Endothelial cell of hepatic sinusoid (primary cell): ENCODE data around the gene RTN4R.

ENCODE experiments used
- in situ Hi-C: cut with HindIII; loops from 2 replicates; pipeline ENCODE4 v1.10.0; 2017; ENCODE audit warnings: low sequenced_read_pairs

Gene RTN4R

GRCh38 chr22:20243537-20244249 lies 24.4 kb downstream of the RTN4R start:
- in situ Hi-C loops, result loop anchor here (5.0 to 10.0 kb wide), 2 partner anchors 71 to 99 kb away; no protein-coding TSS in a partner anchor

DNA sequence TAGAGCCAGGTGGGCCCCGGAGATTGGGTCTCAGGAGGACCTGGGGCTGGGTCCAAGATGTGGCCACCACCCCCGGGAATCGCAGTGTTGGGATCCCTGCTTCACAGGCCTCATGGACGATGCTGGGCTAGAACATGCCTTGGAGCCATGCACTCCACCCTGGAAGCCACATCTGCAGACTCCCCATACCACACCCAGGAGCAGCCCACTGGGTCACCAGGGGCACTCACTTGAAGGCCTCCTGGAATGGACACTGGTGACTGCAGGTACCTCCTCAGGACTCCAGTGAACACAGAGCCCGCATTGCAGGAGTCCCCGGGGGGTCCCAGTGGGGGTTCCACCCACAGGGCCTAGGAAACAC lies 25.0 kb downstream of the RTN4R start:
- in situ Hi-C loops, result loop anchor here (5.0 to 10.0 kb wide), 2 partner anchors 71 to 98 kb away; no protein-coding TSS in a partner anchor

- in situ Hi-C loops, result loop anchor here (5.0 to 10.0 kb wide), 2 partner anchors 70 to 98 kb away; no protein-coding TSS in a partner anchor
Measured at GRCh38 chr22:20242393-20243175, 25.5 kb downstream of the RTN4R start.

DNA sequence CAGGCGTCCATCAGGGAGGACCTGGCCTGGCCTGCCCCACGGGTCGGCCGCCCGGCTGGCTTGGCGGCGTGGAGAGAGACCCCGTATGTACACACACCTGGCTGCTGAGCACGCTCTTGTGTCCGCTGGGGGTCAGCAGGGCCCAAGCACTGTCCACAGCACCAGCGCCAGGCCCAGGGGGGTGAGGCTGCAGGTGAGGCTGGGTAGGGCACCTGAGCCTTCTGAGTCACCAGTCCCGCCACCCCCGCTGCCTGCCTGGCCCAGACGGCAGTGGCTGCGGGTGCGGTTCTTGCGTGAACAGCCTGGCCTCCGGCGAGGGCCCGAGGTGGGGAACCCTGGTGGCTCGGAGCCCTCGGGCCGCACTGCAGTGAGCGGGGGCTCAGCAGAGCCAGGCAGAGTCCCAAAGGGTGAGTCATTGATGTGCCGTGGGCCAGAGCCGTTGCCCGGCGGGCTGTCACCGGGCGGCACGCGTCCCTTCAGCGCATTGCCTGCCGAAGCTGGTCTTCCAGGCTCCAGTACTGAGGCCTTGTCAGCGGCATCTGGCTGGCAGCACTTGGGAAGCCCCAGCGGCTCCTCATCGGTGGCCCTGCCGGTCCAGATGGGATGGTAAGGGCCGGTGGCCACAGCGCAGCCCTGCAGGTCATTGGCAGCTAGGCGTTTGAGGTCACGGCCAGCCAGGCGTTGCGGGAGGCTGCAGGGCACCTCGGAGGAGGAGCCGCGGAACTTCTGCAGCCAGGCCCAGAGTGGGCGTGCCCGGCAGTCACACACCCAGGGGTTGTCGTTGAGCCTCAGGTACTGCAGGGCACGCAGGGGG lies 26.3 kb downstream of the RTN4R start:
- in situ Hi-C loops, result loop anchor here (5.0 to 10.0 kb wide), 2 partner anchors 69 to 97 kb away; no protein-coding TSS in a partner anchor

- in situ Hi-C loops, result loop anchor here (5.0 to 10.0 kb wide), 2 partner anchors 69 to 96 kb away; no protein-coding TSS in a partner anchor
Measured at GRCh38 chr22:20240900-20241299, 27.2 kb downstream of the RTN4R start.

- in situ Hi-C loops, result loop anchor here (5.0 to 10.0 kb wide), 2 partner anchors 68 to 96 kb away; no protein-coding TSS in a partner anchor
Measured at GRCh38 chr22:20240447-20240764, 27.7 kb downstream of the RTN4R start.

GRCh38 chr22:20239676-20240446 lies 28.3 kb downstream of the RTN4R start:
- in situ Hi-C loops, result loop anchor here (5.0 to 10.0 kb wide), 2 partner anchors 68 to 95 kb away; no protein-coding TSS in a partner anchor

GRCh38 chr22:20238901-20239675 lies 29.0 kb downstream of the RTN4R start:
- in situ Hi-C loops, result no loop called here

DNA sequence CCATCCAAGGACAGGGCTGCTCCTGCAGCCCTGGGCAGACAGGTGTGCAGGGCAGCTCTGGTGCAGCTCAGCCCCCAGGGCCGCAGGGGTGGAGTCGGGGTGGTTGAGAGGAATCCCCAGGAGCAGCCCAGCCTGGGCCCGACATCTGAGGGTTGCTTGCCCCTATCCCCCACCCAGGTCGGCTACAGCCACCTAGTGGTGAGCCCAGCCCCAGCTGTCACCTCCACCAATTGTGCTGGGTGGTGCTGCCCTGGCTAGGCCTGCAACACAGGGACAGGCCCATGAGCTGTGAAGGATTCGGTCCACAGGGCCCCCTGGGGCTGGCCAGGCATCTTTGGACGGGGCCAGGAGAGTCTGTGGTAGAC lies 29.6 kb downstream of the RTN4R start:
- in situ Hi-C loops, result no loop called here

- in situ Hi-C loops, result no loop called here
Measured at GRCh38 chr22:20237480-20238440, 30.4 kb downstream of the RTN4R start.

- in situ Hi-C loops, result no loop called here
Measured at GRCh38 chr22:20236052-20236717, 31.9 kb downstream of the RTN4R start.

GRCh38 chr22:20235389-20235991 lies 32.6 kb downstream of the RTN4R start:
- in situ Hi-C loops, result no loop called here

DNA sequence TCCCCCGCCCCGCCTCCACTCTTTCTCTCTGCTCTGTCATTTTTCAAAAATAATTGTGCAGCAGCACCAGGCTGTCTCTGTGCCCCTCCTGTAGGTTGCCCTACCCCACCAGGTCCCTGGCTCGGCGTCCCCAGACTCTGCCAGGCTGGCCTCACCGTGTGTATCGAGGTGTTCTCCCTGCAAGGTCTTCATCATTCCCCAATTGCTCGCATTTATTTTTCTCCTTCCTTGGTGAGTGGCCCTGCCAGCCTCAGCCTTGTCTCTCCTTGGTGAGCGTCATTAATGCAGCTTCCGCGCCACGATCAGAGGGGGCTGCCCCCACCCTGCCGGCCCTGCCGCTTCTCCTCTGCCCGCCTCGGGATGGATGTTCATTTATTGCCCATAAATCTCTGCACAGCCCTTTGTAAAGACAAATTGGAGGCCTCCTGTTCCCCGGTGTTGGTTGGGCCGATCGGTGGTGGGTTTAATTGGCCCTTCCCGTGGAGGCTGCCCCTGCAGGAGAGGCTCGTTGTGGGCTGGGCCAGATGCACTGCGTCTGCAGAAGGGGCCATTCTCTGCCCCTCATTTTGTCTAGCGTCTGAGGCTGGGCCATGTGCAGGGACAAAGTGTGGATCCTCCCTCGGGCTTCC lies 33.2 kb downstream of the RTN4R start:
- in situ Hi-C loops, result no loop called here

DNA sequence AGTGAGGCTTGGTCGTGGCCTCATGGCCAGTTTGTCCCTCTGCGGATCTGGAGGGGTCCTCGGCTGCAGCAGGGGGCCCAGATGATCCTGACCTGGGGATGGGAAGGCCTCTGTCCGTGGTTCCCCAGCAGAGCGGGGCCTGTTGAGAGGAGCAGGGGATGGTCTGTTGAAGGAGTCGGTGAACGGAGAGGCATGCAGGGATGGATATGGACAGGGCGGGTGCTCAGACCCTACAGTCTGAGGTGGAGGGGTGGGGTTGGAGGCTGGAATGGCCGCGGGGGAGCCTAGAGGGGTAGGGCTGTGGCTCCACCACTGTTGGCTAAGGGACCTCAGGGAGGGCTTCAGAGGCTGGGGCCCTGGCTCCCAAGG lies 33.8 kb downstream of the RTN4R start:
- in situ Hi-C loops, result no loop called here

GRCh38 chr22:20233351-20234313 lies 34.5 kb downstream of the RTN4R start:
- in situ Hi-C loops, result no loop called here

DNA sequence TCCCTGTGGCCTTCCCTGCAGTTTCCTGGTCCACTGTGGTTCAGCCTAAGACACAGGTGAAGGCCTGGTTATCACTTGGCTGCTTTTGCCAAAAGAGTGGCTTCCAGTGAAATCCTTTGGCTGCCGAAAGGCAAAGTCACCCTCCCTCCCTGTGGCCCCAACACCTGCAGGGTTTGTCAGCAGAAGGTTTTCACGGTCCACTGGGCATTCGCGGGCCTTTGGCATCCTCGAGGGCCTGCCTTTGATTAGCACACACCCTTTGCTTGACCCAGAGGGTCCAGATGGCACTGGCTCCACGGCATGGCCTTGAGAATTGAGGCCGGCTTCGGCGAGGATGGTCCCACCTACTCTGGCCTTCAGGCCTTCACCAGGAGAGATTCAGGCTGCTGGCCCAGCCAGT lies 35.3 kb downstream of the RTN4R start:
- in situ Hi-C loops, result no loop called here
